ENCODE results near the gene FEZF2. TPM values are rescaled to one million over a fixed set of nuclear protein-coding genes. Genes with fewer than 3 reads are reported as not detected.

FEZF2 gene
- total and polyA plus RNA-seq, 9 of the 15 experiments (the other 6 are each of a cell fraction or from before 2014, with no cell fraction given): not detected

DNA sequence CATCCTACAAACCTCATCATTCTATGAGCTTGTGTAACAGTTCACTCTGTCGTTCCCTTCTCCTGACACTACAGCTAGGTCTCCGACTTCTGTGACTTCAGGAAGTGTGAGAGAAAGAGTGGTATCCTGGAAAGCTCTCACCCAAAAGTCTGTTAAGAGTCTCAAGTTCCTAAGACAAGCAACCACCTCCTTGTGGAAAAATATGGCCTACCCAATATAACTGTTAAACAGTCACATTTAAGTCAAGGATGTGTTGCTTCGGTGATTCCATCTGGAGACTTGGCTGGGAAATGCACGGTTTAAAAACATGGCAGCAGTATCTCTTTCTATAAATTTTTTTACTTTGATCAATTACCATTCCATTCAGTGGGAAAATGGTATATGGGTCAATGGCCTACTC, 13.8 kb downstream of the FEZF2 start:
- Histone ChIP-seq H3K27ac (ENCODE audit: extremely low read depth, low read depth, low read length) (no peak overlapping the region), H2AFZ (ENCODE audit: low read depth, low read length) (no peak overlapping the region), H3K4me1 (replicated peaks in 1 of 2; ENCODE audit: control insufficient read depth in 2 of 2, insufficient read depth in 2 of 2, low read length in 2 of 2) (no peaks in the 10 kb centered on the region), H3K4me2 (ENCODE audit: insufficient read depth, low read length) (no peak overlapping the region), H4K20me1 (replicated peaks; ENCODE audit: control insufficient read depth, insufficient read depth, low read length) (no peaks in the 10 kb centered on the region), H3K36me3 (ENCODE audit: control insufficient read depth, insufficient read depth, low read length) (no peaks in the 10 kb centered on the region), H3K4me3 (no peak overlapping the region), H3K9me1 (ENCODE audit: control insufficient read depth, insufficient read depth, low read length) (no peaks in the 10 kb centered on the region), H3K9me3 (replicated peaks; ENCODE audit: control insufficient read depth, insufficient read depth, low read depth, low read length) (no peaks in the 10 kb centered on the region), H3K27me3 (ENCODE audit: control insufficient read depth in 2 of 2, insufficient read depth in 2 of 2, low read length in 2 of 2) (no peaks in the 10 kb centered on the region), H3K9ac (ENCODE audit: insufficient read depth in 1 of 2, low read depth in 2 of 2, low read length in 2 of 2) (no peak overlapping the region), H3K79me2 (ENCODE audit: control insufficient read depth, insufficient read depth, low read length) (no peaks in the 10 kb centered on the region)
- FAIRE-seq: no peak
- no peak for TF ChIP-seq ILF3 (IDR thresholded peaks at IDR 0.05; ENCODE audit: borderline replicate concordance)
- no peak for TF ChIP-seq TSC22D4 (tag; IDR thresholded peaks at IDR 0.05)
- TF ChIP-seq ZNF408 (CRISPR knock-in tag; IDR thresholded peaks at IDR 0.05; ENCODE audit: low read depth): no peak
- TF ChIP-seq TCF7L2 (IDR thresholded peaks at IDR 0.05; ENCODE audit: low read depth, low read length): no peak
- TF ChIP-seq HDAC2 (IDR thresholded peaks at IDR 0.05): no peak
- TF ChIP-seq, protein P1, sequence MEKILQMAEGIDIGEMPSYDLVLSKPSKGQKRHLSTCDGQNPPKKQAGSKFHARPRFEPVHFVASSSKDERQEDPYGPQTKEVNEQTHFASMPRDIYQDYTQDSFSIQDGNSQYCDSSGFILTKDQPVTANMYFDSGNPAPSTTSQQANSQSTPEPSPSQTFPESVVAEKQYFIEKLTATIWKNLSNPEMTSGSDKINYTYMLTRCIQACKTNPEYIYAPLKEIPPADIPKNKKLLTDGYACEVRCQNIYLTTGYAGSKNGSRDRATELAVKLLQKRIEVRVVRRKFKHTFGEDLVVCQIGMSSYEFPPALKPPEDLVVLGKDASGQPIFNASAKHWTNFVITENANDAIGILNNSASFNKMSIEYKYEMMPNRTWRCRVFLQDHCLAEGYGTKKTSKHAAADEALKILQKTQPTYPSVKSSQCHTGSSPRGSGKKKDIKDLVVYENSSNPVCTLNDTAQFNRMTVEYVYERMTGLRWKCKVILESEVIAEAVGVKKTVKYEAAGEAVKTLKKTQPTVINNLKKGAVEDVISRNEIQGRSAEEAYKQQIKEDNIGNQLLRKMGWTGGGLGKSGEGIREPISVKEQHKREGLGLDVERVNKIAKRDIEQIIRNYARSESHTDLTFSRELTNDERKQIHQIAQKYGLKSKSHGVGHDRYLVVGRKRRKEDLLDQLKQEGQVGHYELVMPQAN (IDR thresholded peaks at IDR 0.05; ENCODE audit: borderline replicate concordance): no peak
- TF ChIP-seq PHF21A (IDR thresholded peaks at IDR 0.05; ENCODE audit: borderline replicate concordance, low read depth): no peak
- TF ChIP-seq FOXA3 (CRISPR knock-in tag; conservative IDR thresholded peaks at IDR 0.05 in 1 of 2, IDR thresholded peaks at IDR 0.05 in 1 of 2): no peak
- TF ChIP-seq, protein P2, sequence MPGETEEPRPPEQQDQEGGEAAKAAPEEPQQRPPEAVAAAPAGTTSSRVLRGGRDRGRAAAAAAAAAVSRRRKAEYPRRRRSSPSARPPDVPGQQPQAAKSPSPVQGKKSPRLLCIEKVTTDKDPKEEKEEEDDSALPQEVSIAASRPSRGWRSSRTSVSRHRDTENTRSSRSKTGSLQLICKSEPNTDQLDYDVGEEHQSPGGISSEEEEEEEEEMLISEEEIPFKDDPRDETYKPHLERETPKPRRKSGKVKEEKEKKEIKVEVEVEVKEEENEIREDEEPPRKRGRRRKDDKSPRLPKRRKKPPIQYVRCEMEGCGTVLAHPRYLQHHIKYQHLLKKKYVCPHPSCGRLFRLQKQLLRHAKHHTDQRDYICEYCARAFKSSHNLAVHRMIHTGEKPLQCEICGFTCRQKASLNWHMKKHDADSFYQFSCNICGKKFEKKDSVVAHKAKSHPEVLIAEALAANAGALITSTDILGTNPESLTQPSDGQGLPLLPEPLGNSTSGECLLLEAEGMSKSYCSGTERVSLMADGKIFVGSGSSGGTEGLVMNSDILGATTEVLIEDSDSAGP (CRISPR knock-in tag; IDR thresholded peaks at IDR 0.05): no peak
- no peak for TF ChIP-seq L3MBTL2 (IDR thresholded peaks at IDR 0.05)
- TF ChIP-seq KDM1A (IDR thresholded peaks at IDR 0.05): no peak
- TF ChIP-seq ELF4 (CRISPR knock-in tag; IDR thresholded peaks at IDR 0.05): no peak
- no peak for TF ChIP-seq SAP30 (IDR thresholded peaks at IDR 0.05; ENCODE audit: borderline replicate concordance, insufficient read depth, low read depth, low read length, poor library complexity, severe bottlenecking)
- TF ChIP-seq, protein P3, sequence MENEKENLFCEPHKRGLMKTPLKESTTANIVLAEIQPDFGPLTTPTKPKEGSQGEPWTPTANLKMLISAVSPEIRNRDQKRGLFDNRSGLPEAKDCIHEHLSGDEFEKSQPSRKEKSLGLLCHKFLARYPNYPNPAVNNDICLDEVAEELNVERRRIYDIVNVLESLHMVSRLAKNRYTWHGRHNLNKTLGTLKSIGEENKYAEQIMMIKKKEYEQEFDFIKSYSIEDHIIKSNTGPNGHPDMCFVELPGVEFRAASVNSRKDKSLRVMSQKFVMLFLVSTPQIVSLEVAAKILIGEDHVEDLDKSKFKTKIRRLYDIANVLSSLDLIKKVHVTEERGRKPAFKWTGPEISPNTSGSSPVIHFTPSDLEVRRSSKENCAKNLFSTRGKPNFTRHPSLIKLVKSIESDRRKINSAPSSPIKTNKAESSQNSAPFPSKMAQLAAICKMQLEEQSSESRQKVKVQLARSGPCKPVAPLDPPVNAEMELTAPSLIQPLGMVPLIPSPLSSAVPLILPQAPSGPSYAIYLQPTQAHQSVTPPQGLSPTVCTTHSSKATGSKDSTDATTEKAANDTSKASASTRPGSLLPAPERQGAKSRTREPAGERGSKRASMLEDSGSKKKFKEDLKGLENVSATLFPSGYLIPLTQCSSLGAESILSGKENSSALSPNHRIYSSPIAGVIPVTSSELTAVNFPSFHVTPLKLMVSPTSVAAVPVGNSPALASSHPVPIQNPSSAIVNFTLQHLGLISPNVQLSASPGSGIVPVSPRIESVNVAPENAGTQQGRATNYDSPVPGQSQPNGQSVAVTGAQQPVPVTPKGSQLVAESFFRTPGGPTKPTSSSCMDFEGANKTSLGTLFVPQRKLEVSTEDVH (IDR thresholded peaks at IDR 0.05; ENCODE audit: low read depth, partially characterized antibody): no peak
- POLR2A ChIA-PET: interaction anchor here (0.7 kb wide), 1 partner anchor 675 kb away, joined by 3 read pairs; no protein-coding TSS in a partner anchor
- WGBS (ENCODE audit: insufficient coverage, low coverage, missing lambda C conversion rate): 0% methylated on average over 4 of the region's 4 CpGs
- no TSS peak for BruUV-seq (replicated peaks)
- DNase-seq (ENCODE audit: extremely low read depth in 1 of 4, low spot score in 3 of 4): no peak
- in situ Hi-C loops (cut with MboI) (no loop called here), intact Hi-C loops (cut with micrococcal nuclease) (no loop called here)
- no peak for ATAC-seq
- CTCF ChIA-PET (ENCODE audit: low intra/inter-chr PET ratio): no interaction called here
